IMR-90 (cell line): ENCODE measurements around the gene TCF12. TPM values are rescaled to one million over a fixed set of nuclear protein-coding genes. Genes with fewer than 3 reads are reported as not detected.

Experiments used
- ATAC-seq: fragments of 200-7000 bp; cut with Tn5 transposase; 2 replicates; pipeline ENCODE4 v1.9.1; 2020; ENCODE audit warnings: low read depth, mild to moderate bottlenecking, moderate library complexity
- BruUV-seq: library from RNA; stranded (reverse); fragments of 400-500 nt; replicated peaks from 2 replicates; lab custom pipeline; 2021; lab: Mats Ljungman, UMichigan
- CTCF ChIA-PET: fragments of 300-600 bp; formaldehyde crosslinking; extraction: SDS; loops from one replicate; lab custom pipeline; 2021; ENCODE audit warnings: antibody characterized with exemption; lab: Yijun Ruan, JAX
- POLR2A ChIA-PET: fragments of 300-600 bp; sonication (Branson Sonifier 250); formaldehyde crosslinking; loops from one replicate; lab custom pipeline; 2022; ENCODE audit warnings: antibody characterized with exemption; ENCODE audit not compliant: unreplicated experiment; lab: Charles Lee
- DNase-seq: peaks from one replicate; pipeline ENCODE4 v3.0.0; 2013
- H2AFZ ChIP-seq: replicated peaks from 2 replicates; pipeline ENCODE3; 2013; ENCODE audit warnings: low read length, mild to moderate bottlenecking; ENCODE audit not compliant: poor library complexity
- H2AK5ac ChIP-seq: 2 replicates; pipeline ENCODE4 v1.6.1; 2013; ENCODE audit warnings: low read depth, low read length, inconsistent platforms
- H2AK9ac ChIP-seq: replicated peaks from 2 replicates; pipeline ENCODE3; 2013; ENCODE audit warnings: mild to moderate bottlenecking, low read depth, low read length, moderate library complexity; ENCODE audit not compliant: poor library complexity
- H2BK120ac ChIP-seq: 2 replicates; pipeline ENCODE4 v1.6.1; 2013; ENCODE audit warnings: low read depth, low read length, inconsistent platforms
- H2BK15ac ChIP-seq: 3 replicates; pipeline ENCODE4 v1.6.1; 2013; ENCODE audit warnings: low read depth, low read length, inconsistent platforms
- H2BK20ac ChIP-seq: 2 replicates; pipeline ENCODE4 v1.6.1; 2013; ENCODE audit warnings: low read depth, mild to moderate bottlenecking, inconsistent platforms, low read length, moderate library complexity
- H2BK5ac ChIP-seq: 2 replicates; pipeline ENCODE4 v1.6.1; 2013; ENCODE audit warnings: mild to moderate bottlenecking, low read depth, low read length, inconsistent platforms; ENCODE audit not compliant: poor library complexity, severe bottlenecking
- H3K14ac ChIP-seq: replicated peaks from 2 replicates; pipeline ENCODE4 v1.6.1; 2013; ENCODE audit warnings: low read depth, low read length, inconsistent platforms
- H3K18ac ChIP-seq: 2 replicates; pipeline ENCODE4 v1.6.1; 2013; ENCODE audit warnings: low read depth, low read length, control low read depth
- H3K23ac ChIP-seq: 2 replicates; pipeline ENCODE4 v1.6.1; 2013; ENCODE audit warnings: low read depth, low read length, inconsistent platforms
- H3K27ac ChIP-seq: 2 replicates; pipeline ENCODE4 v1.5.1; 2013; ENCODE audit warnings: mild to moderate bottlenecking, control low read depth, low read length; ENCODE audit not compliant: insufficient read depth
- H3K27me3 ChIP-seq: 2 replicates; pipeline ENCODE4 v1.6.1; 2013; ENCODE audit warnings: low read length; ENCODE audit not compliant: control insufficient read depth, insufficient read depth
- H3K36me3 ChIP-seq: 2 replicates; pipeline ENCODE4 v1.6.1; 2013; ENCODE audit warnings: low read length, mixed read lengths; ENCODE audit not compliant: control insufficient read depth, insufficient read depth
- H3K4ac ChIP-seq: 2 replicates; pipeline ENCODE4 v1.6.1; 2013; ENCODE audit warnings: low read depth, low read length, inconsistent platforms
- H3K4me1 ChIP-seq: 2 replicates; pipeline ENCODE4 v1.6.1; 2013; ENCODE audit warnings: low read length, mixed read lengths; ENCODE audit not compliant: control insufficient read depth, insufficient read depth
- H3K4me2 ChIP-seq: 2 replicates; pipeline ENCODE4 v1.6.1; 2013; ENCODE audit warnings: low read depth, mild to moderate bottlenecking, control low read depth, low read length, moderate library complexity
- H3K4me3 ChIP-seq: 2 replicates; pipeline ENCODE4 v1.5.1; 2013; ENCODE audit warnings: low read depth, mild to moderate bottlenecking, control low read depth, low read length, moderate library complexity; ENCODE audit not compliant: insufficient read depth
- H3K56ac ChIP-seq: 2 replicates; pipeline ENCODE4 v1.6.1; 2013; ENCODE audit warnings: low read length, inconsistent platforms; ENCODE audit not compliant: insufficient read depth; ENCODE audit errors: extremely low read depth
- H3K79me1 ChIP-seq, 2 experiments: 2 replicates each; pipeline ENCODE4 v1.6.1; 2013; ENCODE audit warnings: low read length in 2 of 2, inconsistent platforms in 1 of 2, low read depth in 1 of 2
- H3K9ac ChIP-seq: 2 replicates; pipeline ENCODE4 v1.6.1; 2013; ENCODE audit warnings: low read depth, low read length, control low read depth
- H3K9me1 ChIP-seq: 2 replicates; pipeline ENCODE4 v1.6.1; 2013; ENCODE audit warnings: low read length, inconsistent platforms; ENCODE audit not compliant: insufficient read depth
- H3K9me3 ChIP-seq: 2 replicates; pipeline ENCODE4 v1.6.1; 2013; ENCODE audit warnings: low read length; ENCODE audit not compliant: control insufficient read depth, insufficient read depth
- H4K20me1 ChIP-seq: 2 replicates; pipeline ENCODE4 v1.6.1; 2013; ENCODE audit warnings: low read length, inconsistent platforms; ENCODE audit not compliant: insufficient read depth
- H4K5ac ChIP-seq: 2 replicates; pipeline ENCODE4 v1.6.1; 2013; ENCODE audit warnings: mild to moderate bottlenecking, low read depth, low read length, control low read depth
- H4K8ac ChIP-seq, 2 experiments: 2 replicates each; pipeline ENCODE4 v1.6.1; 2013; ENCODE audit warnings: low read depth in 2 of 2, low read length in 2 of 2, control low read depth in 1 of 2, inconsistent platforms in 1 of 2
- H4K91ac ChIP-seq: 2 replicates; pipeline ENCODE4 v1.6.1; 2013; ENCODE audit warnings: low read depth, low read length, inconsistent platforms; ENCODE audit not compliant: insufficient read depth
- BHLHE40 ChIP-seq: fragments of 150-350 bp; IDR thresholded peaks from 2 replicates; pipeline ENCODE4 v1.6.1; 2016; ENCODE audit warnings: mild to moderate bottlenecking, low read depth, low read length
- CEBPB ChIP-seq: IDR thresholded peaks from 2 replicates; pipeline ENCODE4 v1.6.1; 2012; ENCODE audit warnings: low read depth, low read length, improper control_type of control experiment
- CHD1 ChIP-seq: IDR thresholded peaks from 2 replicates; pipeline ENCODE4 v1.6.1; 2012; ENCODE audit warnings: low read depth, low read length, improper control_type of control experiment
- FOS ChIP-seq: fragments of 150-350 bp; IDR thresholded peaks from 2 replicates; pipeline ENCODE4 v1.6.1; 2016; ENCODE audit warnings: low read depth, low read length
- MAFK ChIP-seq: IDR thresholded peaks from 2 replicates; pipeline ENCODE4 v1.6.1; 2012; ENCODE audit warnings: low read depth, low read length, improper control_type of control experiment
- MXI1 ChIP-seq: IDR thresholded peaks from 2 replicates; pipeline ENCODE4 v1.6.1; 2012; ENCODE audit warnings: low read depth, mild to moderate bottlenecking, low read length, moderate library complexity, borderline replicate concordance
- NFE2L2 ChIP-seq: fragments of 150-350 bp; IDR thresholded peaks from 2 replicates; pipeline ENCODE4 v1.6.1; 2016; ENCODE audit warnings: low read depth, mild to moderate bottlenecking, low read length
- POLR2A ChIP-seq: IDR thresholded peaks from 2 replicates; pipeline ENCODE4 v1.6.1; 2012; ENCODE audit warnings: mild to moderate bottlenecking, low read depth, low read length
- RAD21 ChIP-seq: IDR thresholded peaks from 2 replicates; pipeline ENCODE4 v1.6.1; 2012; ENCODE audit warnings: low read length, improper control_type of control experiment
- RCOR1 ChIP-seq: IDR thresholded peaks from 2 replicates; pipeline ENCODE4 v1.6.1; 2012; ENCODE audit warnings: mild to moderate bottlenecking, low read length, improper control_type of control experiment; ENCODE audit not compliant: insufficient replicate concordance
- RFX5 ChIP-seq: IDR thresholded peaks from 2 replicates; pipeline ENCODE4 v1.8.0; 2012; ENCODE audit warnings: low read depth, mild to moderate bottlenecking, low read length, moderate library complexity
- SMC3 ChIP-seq: fragments of 150-350 bp; IDR thresholded peaks from 2 replicates; pipeline ENCODE4 v1.6.1; 2016; ENCODE audit warnings: low read depth, mild to moderate bottlenecking, antibody characterized with exemption, low read length, moderate library complexity
- WGBS, 2 experiments: methylation state at CpG; one replicate each; pipeline versions ENCODE4 v1.1.5 to v1.1.7; 2013; ENCODE audit warnings: missing lambda C conversion rate in 2 of 2; ENCODE audit not compliant: insufficient read length in 1 of 2; ENCODE audit errors: extremely low coverage in 2 of 2; 5-methylcytosine and 5-hydroxymethylcytosine counted together
- dilution Hi-C: fragments of 300-500 bp; cut with HindIII; formaldehyde crosslinking; loops from one replicate; pipeline ENCODE4 v1.14.3; 2018; ENCODE audit warnings: low sequenced_read_pairs; ENCODE audit not compliant: unreplicated experiment
- in situ Hi-C: fragments of 300-500 bp; cut with MboI; formaldehyde crosslinking; loops from 3 replicates; pipeline ENCODE4 v1.14.3; 2019; ENCODE audit warnings: low sequenced_read_pairs, inconsistent platforms, mixed read lengths
- intact Hi-C: fragments of 100-400 bp; cut with micrococcal nuclease; formaldehyde crosslinking; loops from 2 replicates; pipeline ENCODE4 v1.10.0; 2022
- polyA plus RNA-seq, 3 experiments: library from polyadenylated mRNA; depleted of rRNA; stranded (reverse); fragments of >200 nt; gene quantifications; 2 replicates each; pipeline ENCODE4 v1.2.3, GENCODE V29; 2012; ENCODE audit warnings: low replicate concordance in 1 of 3
- total RNA-seq: library from RNA; depleted of rRNA; stranded (reverse); fragments of >200 nt; gene quantifications from 2 replicates; pipeline ENCODE4 v1.2.3, GENCODE V29; 2012
- TF ChIP-seq, protein P1 (sequence below): conservative IDR thresholded peaks from 2 replicates; pipeline ENCODE4 v1.5.1; 2012; ENCODE audit warnings: mild to moderate bottlenecking, low read depth, low read length, improper control_type of control experiment

Gene TCF12
- total and polyA plus RNA-seq, 2 of the 4 experiments (the other 2 are of a cell fraction): 79.4 to 160 TPM

- no peak for TF ChIP-seq CEBPB
Measured at GRCh38 chr15:57217778-57218598, 299.5 kb downstream of the TCF12 start (continued).

GRCh38 chr15:57218826-57219576, 300.6 kb downstream of the TCF12 start:
- ATAC-seq (peak; percentile 65), DNase-seq (peak; percentile 96)
- H3K4me1 ChIP-seq: peaks cover 10% of the 10 kb centered on the region
- peak overlapping the region; percentile 70 for H2BK120ac ChIP-seq
- peak overlapping the region; percentile 79 for H3K4me3 ChIP-seq
- peak overlapping the region in 1 of 2 experiments; percentile 68; a peak in 2 of 4 replicates for H4K8ac ChIP-seq
- H2AK9ac ChIP-seq: no peak overlapping the region
- H2BK5ac ChIP-seq: peak overlapping the region; percentile 98
- H3K56ac ChIP-seq: peak overlapping the region; percentile 73
- H3K27me3 ChIP-seq: no peaks in the 10 kb centered on the region
- ChIA-PET POLR2A (interaction anchor here (0.6 kb wide), 1 partner anchor 310 kb away, joined by 3 read pairs; no protein-coding TSS in a partner anchor), CTCF (interaction anchor here (0.5 to 1.2 kb wide), 3 partner anchors 74 to 726 kb away, joined by 3 to 4 read pairs (median 3); no protein-coding TSS in a partner anchor)
- in situ Hi-C loops: loop anchor here (10.0 kb wide), 1 partner anchor 724 kb away; no protein-coding TSS in a partner anchor
- WGBS, 2 experiments: no CpG with 5 or more reads among the region's 2 CpGs
- H3K36me3 ChIP-seq: no peaks in the 10 kb centered on the region
- peaks cover 0 to 16% of the 10 kb centered on the region in 2 experiments; a peak in 1 of 4 replicates for H3K79me1 ChIP-seq
- H3K9me3 ChIP-seq: no peaks in the 10 kb centered on the region
- H2AK5ac ChIP-seq: no peak overlapping the region
- no peaks in the 10 kb centered on the region for H3K9me1 ChIP-seq
- peak overlapping the region; percentile 61; the same call in 1 of the 2 replicates for H3K9ac ChIP-seq
- dilution Hi-C loops: no loop called here
- H4K91ac ChIP-seq: peak overlapping the region; percentile 38; the same call in 1 of the 2 replicates
- H2BK20ac ChIP-seq: peak overlapping the region; percentile 83; the same call in 1 of the 2 replicates
- H3K4ac ChIP-seq: peak overlapping the region; percentile 68
- peak overlapping the region; percentile 71; the same call in 1 of the 2 replicates for H4K5ac ChIP-seq
- peak overlapping the region; percentile 11; the same call in 2 of the 3 replicates for H2BK15ac ChIP-seq
- peak overlapping the region; percentile 64 for H3K23ac ChIP-seq
- peak overlapping the region; percentile 74; the same call in 1 of the 2 replicates for H3K27ac ChIP-seq
- peak overlapping the region; percentile 59 for H3K14ac ChIP-seq
- intact Hi-C loops: loop anchor here (2.0 to 5.0 kb wide), 2 partner anchors 300 to 487 kb away; partner anchors contain the start of genes TCF12 and ZNF280D
- no peak overlapping the region for H2AFZ ChIP-seq
- H3K4me2 ChIP-seq: peak overlapping the region; percentile 95
- BruUV-seq: no TSS peak
- H4K20me1 ChIP-seq: no peaks in the 10 kb centered on the region
- peak overlapping the region; percentile 91 for H3K18ac ChIP-seq
- TF ChIP-seq MXI1: no peak
- TF ChIP-seq FOS: no peak
- TF ChIP-seq MAFK: no peak
- peak; percentile 82 for TF ChIP-seq BHLHE40
- TF ChIP-seq SMC3: no peak
- TF ChIP-seq NFE2L2: 0 out of 2 replicates have a peak, but pooled peaks have one; percentile 38
- TF ChIP-seq CEBPB: peak; percentile 25; the same call in 1 of the 2 replicates
- no peak for TF ChIP-seq CHD1
- no peak for TF ChIP-seq POLR2A
- no peak for TF ChIP-seq RAD21
- no peak for TF ChIP-seq RFX5
- TF ChIP-seq, protein P1, sequence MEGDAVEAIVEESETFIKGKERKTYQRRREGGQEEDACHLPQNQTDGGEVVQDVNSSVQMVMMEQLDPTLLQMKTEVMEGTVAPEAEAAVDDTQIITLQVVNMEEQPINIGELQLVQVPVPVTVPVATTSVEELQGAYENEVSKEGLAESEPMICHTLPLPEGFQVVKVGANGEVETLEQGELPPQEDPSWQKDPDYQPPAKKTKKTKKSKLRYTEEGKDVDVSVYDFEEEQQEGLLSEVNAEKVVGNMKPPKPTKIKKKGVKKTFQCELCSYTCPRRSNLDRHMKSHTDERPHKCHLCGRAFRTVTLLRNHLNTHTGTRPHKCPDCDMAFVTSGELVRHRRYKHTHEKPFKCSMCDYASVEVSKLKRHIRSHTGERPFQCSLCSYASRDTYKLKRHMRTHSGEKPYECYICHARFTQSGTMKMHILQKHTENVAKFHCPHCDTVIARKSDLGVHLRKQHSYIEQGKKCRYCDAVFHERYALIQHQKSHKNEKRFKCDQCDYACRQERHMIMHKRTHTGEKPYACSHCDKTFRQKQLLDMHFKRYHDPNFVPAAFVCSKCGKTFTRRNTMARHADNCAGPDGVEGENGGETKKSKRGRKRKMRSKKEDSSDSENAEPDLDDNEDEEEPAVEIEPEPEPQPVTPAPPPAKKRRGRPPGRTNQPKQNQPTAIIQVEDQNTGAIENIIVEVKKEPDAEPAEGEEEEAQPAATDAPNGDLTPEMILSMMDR: no peak
- no peak for TF ChIP-seq RCOR1
